Fibroblast of pulmonary artery (primary cell): ENCODE data around the gene CYP46A1.

ENCODE experiments used
- DNase-seq: peaks from one replicate; pipeline ENCODE4 v3.0.0-alpha.2; 2010; ENCODE audit warnings: low read depth
- H3K4me3 ChIP-seq: replicated peaks from 2 replicates; pipeline ENCODE4 v1.5.1; 2011; ENCODE audit warnings: low read depth, mild to moderate bottlenecking, control low read depth, low read length, moderate library complexity
- CTCF ChIP-seq: IDR thresholded peaks from 2 replicates; pipeline ENCODE4 v1.5.1; 2011; ENCODE audit warnings: mild to moderate bottlenecking, control low read depth, low read length, inconsistent platforms; ENCODE audit errors: missing control alignments

CYP46A1 gene

DNA sequence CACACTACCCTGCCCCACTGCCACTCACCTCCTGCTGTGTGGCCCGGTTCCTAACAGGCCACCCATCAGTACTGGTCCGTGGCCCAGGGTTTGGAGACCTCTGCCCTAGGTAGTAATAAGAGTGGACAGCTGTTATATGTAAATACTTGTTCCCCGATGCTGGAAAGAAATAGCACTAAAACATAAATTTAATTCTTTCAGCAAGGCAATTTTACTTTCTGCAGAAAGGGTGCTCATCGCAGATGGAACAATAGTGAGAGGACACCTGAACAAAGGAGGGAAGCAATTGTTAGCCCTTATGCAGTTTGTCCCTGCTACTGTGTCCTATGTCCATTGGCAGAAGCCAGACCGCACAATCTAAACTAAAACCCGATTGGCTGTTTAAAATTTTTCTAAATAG, 5.9 kb upstream of the CYP46A1 start:
- no peak overlapping the region for H3K4me3 ChIP-seq
- no peak for TF ChIP-seq CTCF
- no peak for DNase-seq

GRCh38 chr14:99679111-99679510, 5.0 kb upstream of the CYP46A1 start:
- no peak for TF ChIP-seq CTCF
- H3K4me3 ChIP-seq, result no peak overlapping the region
- no peak for DNase-seq

DNA sequence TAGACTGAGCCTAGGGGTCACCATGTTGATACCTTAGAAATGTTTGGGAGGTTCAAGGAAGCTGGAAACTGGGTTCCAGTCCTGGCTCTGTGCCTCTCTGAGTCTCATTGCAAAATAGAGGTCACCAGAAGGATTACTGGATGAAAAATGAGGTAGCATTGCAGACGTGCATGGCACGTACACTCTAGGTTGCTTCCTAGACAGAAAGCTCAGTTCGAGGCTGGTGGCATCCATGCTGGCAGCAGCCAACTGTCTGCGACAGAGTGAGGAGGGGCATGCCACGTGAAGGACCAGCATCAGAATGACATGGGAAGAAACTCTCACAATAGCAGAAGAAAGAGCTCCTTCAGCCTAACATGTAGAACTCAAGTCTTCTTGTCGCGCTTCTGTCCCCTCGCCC, 4.6 kb upstream of the CYP46A1 start:
- H3K4me3 ChIP-seq, result no peak overlapping the region
- no peak for TF ChIP-seq CTCF
- no peak for DNase-seq

DNA sequence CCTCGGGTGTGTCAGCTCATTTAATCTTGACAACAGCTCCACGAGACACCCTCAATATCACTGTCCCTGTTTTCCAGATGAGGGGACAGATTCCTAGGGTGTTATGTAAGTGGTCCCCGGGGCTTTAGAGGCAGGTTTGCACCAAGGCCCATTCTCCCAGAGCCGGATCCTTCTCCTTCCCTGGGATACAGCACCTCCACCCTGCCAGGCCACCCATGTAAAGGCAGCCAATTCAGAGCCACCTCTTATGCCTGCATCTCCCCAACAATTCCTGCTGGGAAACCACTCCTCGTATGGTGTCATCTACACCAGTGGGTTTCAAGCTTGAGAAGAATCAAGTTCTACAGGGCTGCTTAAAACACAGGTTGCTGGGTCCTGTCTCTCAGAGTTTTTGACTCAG, 4.1 kb upstream of the CYP46A1 start:
- no peak for DNase-seq
- no peak for TF ChIP-seq CTCF
- H3K4me3 ChIP-seq, result no peak overlapping the region

DNA sequence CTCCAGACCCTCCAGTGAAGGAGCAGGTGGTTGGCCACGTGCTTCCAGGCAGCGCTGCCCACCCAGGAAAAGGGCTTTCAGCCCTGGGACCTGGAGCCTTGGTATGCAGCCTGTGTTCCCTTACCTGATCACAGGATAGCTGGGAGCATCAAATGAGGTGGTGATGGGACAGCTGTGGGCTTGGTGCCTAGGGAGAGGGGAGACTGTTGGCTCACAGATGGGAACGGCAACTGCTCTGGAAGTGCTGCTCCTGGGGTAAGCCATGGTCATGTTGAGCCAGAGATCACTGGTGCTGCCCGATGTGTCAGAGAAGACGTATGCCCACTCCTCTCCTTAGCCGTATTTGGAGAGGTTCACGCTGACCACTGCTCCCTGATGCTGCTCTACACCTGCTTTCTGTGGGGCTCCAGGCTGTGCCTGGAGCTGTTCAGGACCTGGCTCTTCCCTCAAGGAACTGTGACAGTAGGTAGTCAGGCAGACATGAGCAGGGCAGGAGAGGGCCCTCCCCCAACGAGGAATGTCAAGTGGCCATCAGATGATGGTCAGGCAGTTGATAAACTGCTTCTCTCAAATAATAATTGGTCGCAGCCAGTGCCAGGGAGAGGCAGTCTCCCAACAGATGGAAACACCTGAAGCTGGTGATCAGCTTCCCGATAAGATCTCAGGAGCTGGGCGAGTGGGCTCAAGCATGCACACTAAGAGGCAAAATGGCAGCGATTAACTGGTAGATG, 2.8 kb upstream of the CYP46A1 start:
- DNase-seq, result no peak
- TF ChIP-seq CTCF, result no peak
- H3K4me3 ChIP-seq, result no peak overlapping the region

DNA sequence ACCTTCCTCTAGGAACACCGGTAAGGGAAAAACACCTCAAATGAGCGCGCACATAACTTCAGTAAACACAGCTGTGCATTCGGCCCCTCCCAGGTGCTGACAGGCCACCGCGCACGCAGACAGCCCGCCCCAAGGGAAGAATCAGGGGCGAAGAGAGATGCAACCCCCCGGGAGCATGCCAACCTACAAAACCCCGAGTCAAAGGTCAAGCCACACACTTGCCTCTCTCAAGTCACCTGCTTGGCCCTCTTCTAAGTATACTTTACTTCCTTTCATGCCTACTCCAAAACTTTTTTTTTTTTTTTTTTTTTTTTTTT, 2.3 kb upstream of the CYP46A1 start:
- no peak for TF ChIP-seq CTCF
- H3K4me3 ChIP-seq, result no peak overlapping the region
- DNase-seq, result no peak
